D721Med (cell line): ENCODE results near the gene SERINC1.

Experiments
- DNase-seq: peaks from one replicate; pipeline ENCODE4 v3.0.0; 2011; ENCODE audit warnings: low spot score; ENCODE audit not compliant: insufficient read length
- FAIRE-seq: peaks from 2 replicates; lab custom pipeline; 2011; peaks lifted over from hg19 to GRCh38; lab: Jason Lieb, UNC
- CTCF ChIP-seq: IDR thresholded peaks from 2 replicates; pipeline ENCODE4 v1.5.1; 2012; ENCODE audit warnings: mild to moderate bottlenecking, control low read depth; ENCODE audit not compliant: insufficient read depth; ENCODE audit errors: missing control alignments

The SERINC1 gene

GRCh38 chr6:122404444-122404843 is 67.2 kb downstream of the SERINC1 start:
- FAIRE-seq = no peak
- TF ChIP-seq CTCF = no peak
- DNase-seq = no peak

- no peak for DNase-seq
- TF ChIP-seq CTCF = no peak
- no peak for FAIRE-seq
Measured at GRCh38 chr6:122401104-122401503, 70.5 kb downstream of the SERINC1 start.

GRCh38 chr6:122400462-122401089 is 71.0 kb downstream of the SERINC1 start:
- no peak for DNase-seq
- TF ChIP-seq CTCF = no peak
- no peak for FAIRE-seq

- no peak for FAIRE-seq
- TF ChIP-seq CTCF = no peak
- DNase-seq = no peak
Measured at GRCh38 chr6:122400121-122400450, 71.5 kb downstream of the SERINC1 start.

- FAIRE-seq = no peak
- peak; percentile 12 for TF ChIP-seq CTCF
- DNase-seq = peak; percentile 44
Measured at GRCh38 chr6:122399348-122400120, 72.1 kb downstream of the SERINC1 start, which contains the start of gene HSF2. HSF2 (plus strand) TSS chr6:122399652; CDS start chr6:122399738, 86 bp downstream.

GRCh38 chr6:122399055-122399347 is 72.6 kb downstream of the SERINC1 start:
- DNase-seq (no peak), FAIRE-seq (no peak)
- no peak for TF ChIP-seq CTCF

- no peak for TF ChIP-seq CTCF
- FAIRE-seq (no peak), DNase-seq (no peak)
Measured at GRCh38 chr6:122394016-122394415, 77.6 kb downstream of the SERINC1 start.
